H1 (cell line): ENCODE data around the gene SFRP5. TPM values are rescaled to one million over a fixed set of nuclear protein-coding genes. Genes with fewer than 3 reads are reported as not detected.

Experiments
- CTCF ChIA-PET: fragments of 300-600 bp; sonication (Branson Sonifier 250); formaldehyde crosslinking; loops from one replicate; lab custom pipeline; 2021; ENCODE audit not compliant: partially characterized antibody; lab: Charles Lee
- POLR2A ChIA-PET: fragments of 300-600 bp; sonication (Branson Sonifier 250); formaldehyde crosslinking; loops from one replicate; lab custom pipeline; 2021; ENCODE audit warnings: inconsistent platforms; ENCODE audit not compliant: partially characterized antibody; lab: Charles Lee
- DNase-seq, 2 experiments: peaks; one replicate each; pipeline versions ENCODE4 v3.0.0 to v3.0.0-alpha.2; 2010 to 2022; ENCODE audit warnings: low spot score in 2 of 2, low read depth in 1 of 2, mixed read lengths in 1 of 2
- FAIRE-seq: peaks from 2 replicates; lab custom pipeline; 2011; peaks lifted over from hg19 to GRCh38; lab: Jason Lieb, UNC
- H2AFZ ChIP-seq: 2 replicates; pipeline ENCODE4 v1.8.1; 2012; ENCODE audit warnings: low read length, inconsistent platforms
- H2AK5ac ChIP-seq: 2 replicates; pipeline ENCODE4 v1.6.1; 2013; ENCODE audit warnings: low read depth, low read length
- H2BK120ac ChIP-seq: replicated peaks from 2 replicates; pipeline ENCODE3; 2013; ENCODE audit warnings: low read depth, low read length, inconsistent platforms
- H2BK12ac ChIP-seq: 2 replicates; pipeline ENCODE4 v1.6.1; 2013; ENCODE audit warnings: low read depth, low read length
- H2BK15ac ChIP-seq: 2 replicates; pipeline ENCODE4 v1.6.1; 2013; ENCODE audit warnings: low read length
- H2BK20ac ChIP-seq: 2 replicates; pipeline ENCODE4 v1.6.1; 2013; ENCODE audit warnings: low read length
- H2BK5ac ChIP-seq: 2 replicates; pipeline ENCODE4 v1.6.1; 2013; ENCODE audit warnings: low read depth, low read length
- H3K14ac ChIP-seq: 2 replicates; pipeline ENCODE4 v1.6.1; 2013; ENCODE audit warnings: inconsistent platforms; ENCODE audit not compliant: insufficient read length
- H3K18ac ChIP-seq: 2 replicates; pipeline ENCODE4 v1.6.1; 2013; ENCODE audit warnings: low read length; ENCODE audit errors: extremely low read depth
- H3K23ac ChIP-seq: 2 replicates; pipeline ENCODE4 v1.6.1; 2013; ENCODE audit warnings: inconsistent platforms; ENCODE audit not compliant: insufficient read length
- H3K23me2 ChIP-seq: 2 replicates; pipeline ENCODE4 v1.6.1; 2013; ENCODE audit warnings: low read depth, low read length
- H3K27ac ChIP-seq: 2 replicates; pipeline ENCODE4 v1.6.1; 2011; ENCODE audit warnings: low read depth, low read length, inconsistent platforms
- H3K27me3 ChIP-seq, 4 experiments: replicated peaks in 1 of 4; 1 replicate in 1 of 4; 2 replicates in 3 of 4; pipeline versions ENCODE4 v1.6.1 to v1.8.1; 2011 to 2013; ENCODE audit warnings: low read length in 3 of 4, mild to moderate bottlenecking in 3 of 4, inconsistent platforms in 2 of 4, mixed read lengths in 2 of 4, moderate library complexity in 1 of 4; ENCODE audit not compliant: control insufficient read depth in 3 of 4, insufficient read depth in 3 of 4; ENCODE audit errors: extremely low read depth in 1 of 4
- H3K36me3 ChIP-seq, 4 experiments: 2 replicates each; pipeline versions ENCODE4 v1.6.1 to v1.8.1; 2011 to 2013; ENCODE audit warnings: mild to moderate bottlenecking in 4 of 4, low read length in 3 of 4, moderate library complexity in 2 of 4, control low read depth in 1 of 4, inconsistent platforms in 1 of 4; ENCODE audit not compliant: insufficient read depth in 4 of 4, control insufficient read depth in 2 of 4
- H3K4ac ChIP-seq: replicated peaks from 2 replicates; pipeline ENCODE3; 2013; ENCODE audit warnings: low read length, low read depth, mixed read lengths, inconsistent platforms; ENCODE audit not compliant: insufficient read length
- H3K4me1 ChIP-seq, 4 experiments: replicated peaks in 1 of 4; 1 replicate in 1 of 4; 2 replicates in 3 of 4; pipeline versions ENCODE4 v1.6.1 to v1.8.1; 2011 to 2013; ENCODE audit warnings: low read length in 3 of 4, inconsistent platforms in 2 of 4, mixed read lengths in 1 of 4; ENCODE audit not compliant: insufficient read depth in 4 of 4, control insufficient read depth in 3 of 4
- H3K4me2 ChIP-seq, 2 experiments: 2 replicates each; pipeline versions ENCODE4 v1.6.1 to v1.8.1; 2011 to 2013; ENCODE audit warnings: low read depth in 2 of 2, low read length in 2 of 2, control low read depth in 1 of 2, inconsistent platforms in 1 of 2, mild to moderate bottlenecking in 1 of 2; ENCODE audit not compliant: insufficient read depth in 1 of 2
- H3K4me3 ChIP-seq, 4 experiments: fragments of 200-600, 300-600 bp in 1 of 4; sonication (generic), shearing (Covaris generic), sonication (Bioruptor Twin) in 1 of 4; 2 replicates each; pipeline versions ENCODE4 v1.5.1 to v1.8.1; 2011 to 2016; ENCODE audit warnings: low read length in 4 of 4, low read depth in 3 of 4, control low read depth in 2 of 4, inconsistent platforms in 2 of 4, mild to moderate bottlenecking in 2 of 4, mixed read lengths in 1 of 4, moderate library complexity in 1 of 4; ENCODE audit not compliant: insufficient read depth in 2 of 4; ENCODE audit errors: extremely low read depth in 1 of 4
- H3K56ac ChIP-seq: replicated peaks from 2 replicates; pipeline ENCODE3; 2013; ENCODE audit warnings: low read depth, mild to moderate bottlenecking, mixed read lengths, low read length, inconsistent platforms; ENCODE audit not compliant: insufficient read length
- H3K79me1 ChIP-seq: 2 replicates; pipeline ENCODE4 v1.6.1; 2013; ENCODE audit warnings: low read depth, low read length, control low read depth
- H3K79me2 ChIP-seq, 2 experiments: 2 replicates each; pipeline versions ENCODE4 v1.6.1 to v1.8.1; 2012 to 2013; ENCODE audit warnings: low read length in 2 of 2, mild to moderate bottlenecking in 2 of 2, inconsistent platforms in 1 of 2; ENCODE audit not compliant: insufficient read depth in 2 of 2, control insufficient read depth in 1 of 2
- H3K9ac ChIP-seq, 4 experiments: replicated peaks in 1 of 4; 1 replicate in 1 of 4; 2 replicates in 3 of 4; pipeline versions ENCODE4 v1.6.1 to v1.8.1; 2011 to 2013; ENCODE audit warnings: low read depth in 3 of 4, low read length in 3 of 4, control low read depth in 2 of 4, mild to moderate bottlenecking in 2 of 4, moderate library complexity in 2 of 4, inconsistent platforms in 1 of 4; ENCODE audit errors: extremely low read depth in 1 of 4
- H3K9me3 ChIP-seq, 2 experiments: 2 replicates each; pipeline versions ENCODE4 v1.6.1 to v1.8.1; 2012 to 2013; ENCODE audit warnings: mild to moderate bottlenecking in 2 of 2, moderate library complexity in 2 of 2, control low read depth in 1 of 2, inconsistent platforms in 1 of 2, low read depth in 1 of 2, low read length in 1 of 2, mixed read lengths in 1 of 2; ENCODE audit not compliant: insufficient read depth in 2 of 2
- H4K20me1 ChIP-seq, 2 experiments: replicated peaks in 1 of 2; 2 replicates each; pipeline versions ENCODE3 to v1.8.1; 2011 to 2013; ENCODE audit warnings: inconsistent platforms in 2 of 2, low read length in 2 of 2, mild to moderate bottlenecking in 1 of 2; ENCODE audit not compliant: insufficient read depth in 2 of 2, control insufficient read depth in 1 of 2
- H4K5ac ChIP-seq: 2 replicates; pipeline ENCODE4 v1.6.1; 2013; ENCODE audit warnings: low read length, low read depth, mixed read lengths, inconsistent platforms; ENCODE audit not compliant: insufficient read length
- H4K8ac ChIP-seq: 2 replicates; pipeline ENCODE4 v1.8.0; 2013; ENCODE audit warnings: mild to moderate bottlenecking, moderate library complexity, low read length, inconsistent platforms; ENCODE audit not compliant: insufficient read depth; ENCODE audit errors: extremely low read depth
- H4K91ac ChIP-seq: replicated peaks from 2 replicates; pipeline ENCODE3; 2013; ENCODE audit warnings: low read length, mixed read lengths, inconsistent platforms; ENCODE audit not compliant: insufficient read length
- E2F6 ChIP-seq: IDR thresholded peaks from 2 replicates; pipeline ENCODE4 v1.6.1; 2012; ENCODE audit warnings: inconsistent platforms
- JUN ChIP-seq: IDR thresholded peaks from 2 replicates; pipeline ENCODE4 v1.6.1; 2011; ENCODE audit warnings: low read depth, mild to moderate bottlenecking, improper control_type of control experiment, low read length
- POU5F1 ChIP-seq: IDR thresholded peaks from 2 replicates; pipeline ENCODE4 v1.6.1; 2011; ENCODE audit warnings: low read depth, mild to moderate bottlenecking, low read length, moderate library complexity
- WGBS, 2 experiments: shearing (Covaris generic) in 1 of 2; methylation state at CpG; one replicate each; pipeline versions ENCODE4 v1.1.6 to v1.1.7; 2013 to 2015; ENCODE audit warnings: low lambda C conversion rate in 2 of 2, mixed read lengths in 2 of 2, inconsistent platforms in 1 of 2, low coverage in 1 of 2, missing lambda C conversion rate in 1 of 2; ENCODE audit not compliant: insufficient replicate concordance in 2 of 2, insufficient coverage in 1 of 2, insufficient read length in 1 of 2; ENCODE audit errors: extremely low coverage in 1 of 2, missing lambda C conversion rate in 1 of 2; 5-methylcytosine and 5-hydroxymethylcytosine counted together
- polyA plus RNA-seq, 7 experiments: library from polyadenylated mRNA; depleted of rRNA in 3 of 7; stranded (reverse) in 5 of 7; unstranded in 2 of 7; fragments of >200 nt in 5 of 7; fragments of 200-250 nt in 2 of 7; gene quantifications; 1 replicate in 5 of 7; 2 replicates in 1 of 7; 4 replicates in 1 of 7; pipeline versions ENCODE4 v1.2.1 to v1.2.3, GENCODE V29; 2011 to 2013; ENCODE audit warnings: missing spikeins in 2 of 7, mixed read lengths in 2 of 7
- total RNA-seq: library from RNA; stranded (reverse); fragmentation: NEBNext Ultra II Directional; extraction: Animal tissue kit (Norgen Biotek cat#: 25700); gene quantifications from 2 replicates; pipeline ENCODE4 v1.2.1, GENCODE V29; 2021

The SFRP5 gene
- total and polyA plus RNA-seq, 2 of the 8 experiments (the other 6 are each of a cell fraction or from before 2014, with no cell fraction given), result 3.9 to 5.9 TPM

GRCh38 chr10:97729014-97729413 lies 42.8 kb downstream of the SFRP5 start:
- Histone ChIP-seq H3K9ac (no peak overlapping the region), H3K79me1 (no peaks in the 10 kb centered on the region), H2BK12ac (no peak overlapping the region)
- DNase-seq, result no peak
- no peak for TF ChIP-seq E2F6
- TF ChIP-seq JUN, result no peak
- TF ChIP-seq POU5F1, result no peak
- TF ChIP-seq, all 59 proteins: peak for 0
- no peaks in the 10 kb centered on the region for H3K9me3 ChIP-seq
- H4K5ac ChIP-seq, result no peak overlapping the region
- H3K79me2 ChIP-seq, result no peaks in the 10 kb centered on the region
- no peak overlapping the region for H2BK5ac ChIP-seq
- CTCF ChIA-PET, result interaction anchor here (0.6 to 15.1 kb wide), 6 partner anchors 16 to 51 kb away, joined by 3 to 773 read pairs (median 6); partner anchors contain the start of genes AVPI1 and MARVELD1
- H3K4me1 ChIP-seq, result no peaks in the 10 kb centered on the region
- no peaks in the 10 kb centered on the region for H3K23me2 ChIP-seq
- peaks cover 0 to 3% (median 0%) of the 10 kb centered on the region in 4 experiments; a peak in 1 of 7 replicates for H3K27me3 ChIP-seq
- POLR2A ChIA-PET, result interaction anchor here (0.6 to 15.1 kb wide), 2 partner anchors 16 to 120 kb away, joined by 5 to 234 read pairs; partner anchors contain the start of gene MARVELD1
- no peak overlapping the region for H3K4me2 ChIP-seq
- no peak overlapping the region for H2AFZ ChIP-seq
- H3K56ac ChIP-seq, result no peak overlapping the region
- no peak overlapping the region for H2BK120ac ChIP-seq
- no peak overlapping the region for H4K91ac ChIP-seq
- H3K18ac ChIP-seq, result no peak overlapping the region
- H3K4me3 ChIP-seq, result no peak overlapping the region
- no peaks in the 10 kb centered on the region for H3K36me3 ChIP-seq
- no peak overlapping the region for H3K27ac ChIP-seq
- no peak overlapping the region for H2BK20ac ChIP-seq
- FAIRE-seq, result no peak
- no peak overlapping the region for H2AK5ac ChIP-seq
- H3K23ac ChIP-seq, result no peak overlapping the region
- no peak overlapping the region for H2BK15ac ChIP-seq
- H4K20me1 ChIP-seq, result no peaks in the 10 kb centered on the region
- no peak overlapping the region for H3K4ac ChIP-seq
- H4K8ac ChIP-seq, result no peak overlapping the region
- H3K14ac ChIP-seq, result no peak overlapping the region
- WGBS, 2 experiments, result 91% methylated on average over 5 of the region's 5 CpGs; no CpG with 5 or more reads in 1 of the 2 experiments
